GM10248 (cell line): Measurements from ENCODE around the gene ARMH4.

Source experiments
- CTCF ChIA-PET: fragments of 300-600 bp; sonication (Branson Sonifier 250); formaldehyde crosslinking; extraction: SDS; loops from one replicate; lab custom pipeline; 2021; ENCODE audit warnings: antibody characterized with exemption; lab: Yijun Ruan, JAX
- POLR2A ChIA-PET: fragments of 350-650 bp; sonication (Branson Sonifier 250); formaldehyde crosslinking; extraction: SDS; loops from one replicate; lab custom pipeline; 2020; ENCODE audit warnings: antibody characterized with exemption; lab: Yijun Ruan, JAX
- DNase-seq: peaks from one replicate; pipeline ENCODE4 v3.0.0; 2012; ENCODE audit errors: extremely low spot score
- CTCF ChIP-seq: IDR thresholded peaks from 2 replicates; pipeline ENCODE4 v1.5.1; 2012; ENCODE audit warnings: mild to moderate bottlenecking, low read depth; ENCODE audit errors: extremely low read depth, missing control alignments, control extremely low read depth

The ARMH4 gene

GRCh38 chr14:58096731-58097130, 55.3 kb downstream of the ARMH4 start:
- POLR2A ChIA-PET: no interaction called here
- TF ChIP-seq CTCF: no peak
- CTCF ChIA-PET: interaction anchor here (1.5 kb wide), 1 partner anchor 17 kb away, joined by 4 read pairs; no protein-coding TSS in a partner anchor
- DNase-seq: no peak

GRCh38 chr14:58091883-58092630, 60.0 kb downstream of the ARMH4 start:
- no peak for TF ChIP-seq CTCF
- CTCF ChIA-PET: no interaction called here

DNA sequence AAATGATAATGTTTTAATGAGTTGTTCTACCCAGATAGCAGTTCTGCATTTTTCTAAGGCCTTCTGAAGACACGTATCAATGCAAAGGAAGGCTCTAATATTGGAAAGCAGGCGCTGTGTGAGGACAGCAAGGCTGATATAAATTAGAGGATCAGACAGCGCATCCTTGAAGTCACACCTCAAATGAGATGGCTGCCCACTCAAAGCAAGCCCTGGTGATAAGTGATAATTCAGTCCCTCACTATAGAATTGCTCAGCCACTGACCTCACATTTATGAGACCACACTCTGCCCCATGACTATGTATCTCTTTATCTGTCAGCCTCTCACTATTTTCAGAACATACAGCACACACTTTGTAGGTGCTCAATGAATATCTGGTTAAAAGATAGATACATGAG, 62.4 kb downstream of the ARMH4 start:
- POLR2A ChIA-PET: no interaction called here
- DNase-seq: no peak
- TF ChIP-seq CTCF: no peak
- CTCF ChIA-PET: interaction anchor here (1.6 kb wide), 1 partner anchor 15 kb away, joined by 7 read pairs; no protein-coding TSS in a partner anchor

More at GRCh38 chr14:58091883-58092630, 60.0 kb downstream of the ARMH4 start:
- POLR2A ChIA-PET: no interaction called here
- no peak for DNase-seq

- POLR2A ChIA-PET: no interaction called here
- no peak for TF ChIP-seq CTCF
Measured at GRCh38 chr14:58088961-58089360, 63.1 kb downstream of the ARMH4 start.

GRCh38 chr14:58085877-58086276, 66.1 kb downstream of the ARMH4 start:
- CTCF ChIA-PET: no interaction called here
- no peak for TF ChIP-seq CTCF
- no peak for DNase-seq
- POLR2A ChIA-PET: no interaction called here

More at GRCh38 chr14:58088961-58089360, 63.1 kb downstream of the ARMH4 start:
- no peak for DNase-seq
- CTCF ChIA-PET: interaction anchor here (0.7 to 1.6 kb wide), 3 partner anchors 12 to 19 kb away, joined by 3 to 7 read pairs (median 5); no protein-coding TSS in a partner anchor

GRCh38 chr14:58082491-58083098, 69.4 kb downstream of the ARMH4 start:
- TF ChIP-seq CTCF: no peak
- ChIA-PET CTCF (interaction anchor here (0.9 to 1.7 kb wide), 2 partner anchors 8 to 10 kb away, joined by 3 to 6 read pairs; no protein-coding TSS in a partner anchor), POLR2A (no interaction called here)
- no peak for DNase-seq
